HCT116 (cell line): ENCODE results near the gene MATR3. TPM values are rescaled to one million over a fixed set of nuclear protein-coding genes. Genes with fewer than 3 reads are reported as not detected.

Source experiments
- ATAC-seq: fragments of 200-7000 bp; cut with Tn5 transposase; 2 replicates; pipeline ENCODE4 v1.9.1; 2020; ENCODE audit warnings: mild to moderate bottlenecking, moderate library complexity
- BruUV-seq: library from RNA; stranded (reverse); fragments of 400-500 nt; replicated peaks from 2 replicates; lab custom pipeline; 2021; lab: Mats Ljungman, UMichigan
- CTCF ChIA-PET: fragments of 300-600 bp; sonication (Branson Sonifier 250); formaldehyde crosslinking; loops from one replicate; lab custom pipeline; 2021; ENCODE audit warnings: antibody characterized with exemption; lab: Charles Lee
- POLR2A ChIA-PET: fragments of 300-600, 350-600 bp; sonication (Branson Sonifier 250); formaldehyde crosslinking; loops from one replicate; lab custom pipeline; 2021; ENCODE audit warnings: antibody characterized with exemption; lab: Charles Lee
- RAD21 ChIA-PET, 2 experiments: fragments of 300-600 bp; sonication (Branson Sonifier 250); formaldehyde crosslinking; loops; one replicate each; lab custom pipeline; 2023; ENCODE audit warnings: low total read pairs in 2 of 2; ENCODE audit not compliant: uncharacterized antibody in 2 of 2, unreplicated experiment in 2 of 2, low non-redundant PET in 1 of 2; lab: Charles Lee
- DNase-seq: peaks from one replicate; pipeline ENCODE4 v3.0.0-alpha.2; 2010; ENCODE audit warnings: low read depth, low spot score
- H2AFZ ChIP-seq: fragments of 200-600 bp; shearing (Covaris generic), sonication (generic); 2 replicates; pipeline ENCODE4 v1.6.1; 2017; ENCODE audit warnings: low read depth, mixed run types, mixed read lengths, antibody characterized with exemption, low read length; ENCODE audit not compliant: poor library complexity, severe bottlenecking
- H3K27ac ChIP-seq: 2 replicates; pipeline ENCODE4 v1.5.1; 2012; ENCODE audit warnings: low read depth, low read length
- H3K27me3 ChIP-seq: fragments of 200-600 bp; sonication (generic); 2 replicates; pipeline ENCODE4 v1.6.1; 2016; ENCODE audit warnings: mixed run types, low read length, mixed read lengths; ENCODE audit not compliant: insufficient read depth
- H3K36me3 ChIP-seq, 2 experiments: fragments of 200-500 bp in 1 of 2; fragments of 200-600 bp in 1 of 2; sonication (Bioruptor generic) in 1 of 2; sonication (generic) in 1 of 2; 2 replicates each; pipeline versions ENCODE4 v1.5.1 to v1.6.1; 2014 to 2016; ENCODE audit warnings: low read length in 2 of 2, inconsistent platforms in 1 of 2, mixed read lengths in 1 of 2, mixed run types in 1 of 2; ENCODE audit not compliant: insufficient read depth in 2 of 2, control insufficient read depth in 1 of 2
- H3K4me1 ChIP-seq, 2 experiments: fragments of 200-600 bp in 1 of 2; sonication (generic) in 1 of 2; 2 replicates each; pipeline versions ENCODE4 v1.5.1 to v1.6.1; 2012 to 2017; ENCODE audit warnings: low read length in 2 of 2, inconsistent platforms in 1 of 2, mild to moderate bottlenecking in 1 of 2, mixed read lengths in 1 of 2, mixed run types in 1 of 2, moderate library complexity in 1 of 2; ENCODE audit not compliant: insufficient read depth in 2 of 2, control insufficient read depth in 1 of 2
- H3K4me2 ChIP-seq: fragments of 200-600 bp; sonication (generic); 2 replicates; pipeline ENCODE4 v1.6.1; 2017; ENCODE audit warnings: mixed run types, low read length, mixed read lengths
- H3K4me3 ChIP-seq, 2 experiments: fragments of 200-600 bp in 1 of 2; sonication (generic) in 1 of 2; replicated peaks in 1 of 2; 2 replicates each; pipeline ENCODE4 v1.5.1; 2011 to 2016; ENCODE audit warnings: low read length in 2 of 2, control low read depth in 1 of 2, low read depth in 1 of 2, mild to moderate bottlenecking in 1 of 2, mixed read lengths in 1 of 2, mixed run types in 1 of 2
- H3K79me2 ChIP-seq: fragments of 200-600 bp; sonication (generic); 2 replicates; pipeline ENCODE4 v1.6.1; 2017; ENCODE audit warnings: mild to moderate bottlenecking, mixed run types, low read length, moderate library complexity, mixed read lengths; ENCODE audit not compliant: insufficient read depth
- H3K9ac ChIP-seq: fragments of 200-600 bp; sonication (generic); 2 replicates; pipeline ENCODE4 v1.6.1; 2016; ENCODE audit warnings: low read length, mixed read lengths
- H3K9me2 ChIP-seq: fragments of 200-600 bp; sonication (generic), shearing (Covaris generic); 2 replicates; pipeline ENCODE4 v1.6.1; 2017; ENCODE audit warnings: mixed run types, mild to moderate bottlenecking, moderate library complexity; ENCODE audit not compliant: insufficient read depth
- H3K9me3 ChIP-seq, 2 experiments: fragments of 200-500 bp in 1 of 2; fragments of 200-600 bp in 1 of 2; sonication (Bioruptor generic) in 1 of 2; sonication (generic) in 1 of 2; 2 replicates each; pipeline ENCODE4 v1.6.1; 2014 to 2017; ENCODE audit warnings: low read length in 2 of 2, mixed read lengths in 2 of 2, inconsistent platforms in 1 of 2, low read depth in 1 of 2, mild to moderate bottlenecking in 1 of 2, mixed run types in 1 of 2, moderate library complexity in 1 of 2; ENCODE audit not compliant: control insufficient read depth in 1 of 2, insufficient read depth in 1 of 2
- H4K20me1 ChIP-seq: fragments of 200-600 bp; sonication (generic), shearing (Covaris generic); 2 replicates; pipeline ENCODE4 v1.6.1; 2017; ENCODE audit warnings: mixed run types, mild to moderate bottlenecking, moderate library complexity; ENCODE audit not compliant: insufficient read depth
- ATF3 ChIP-seq: IDR thresholded peaks from 2 replicates; pipeline ENCODE4 v1.6.1; 2012
- CBX3 ChIP-seq: IDR thresholded peaks from 2 replicates; pipeline ENCODE4 v1.6.1; 2012; ENCODE audit warnings: low read depth
- CEBPB ChIP-seq: IDR thresholded peaks from 2 replicates; pipeline ENCODE4 v1.6.1; 2012; ENCODE audit warnings: low read depth
- EGR1 ChIP-seq: IDR thresholded peaks from 2 replicates; pipeline ENCODE4 v1.6.1; 2012; ENCODE audit warnings: low read depth
- EZH2 ChIP-seq: fragments of 200-600 bp; sonication (generic); IDR thresholded peaks from 2 replicates; pipeline ENCODE4 v1.6.1; 2017; ENCODE audit warnings: antibody characterized with exemption, mixed run types
- EZH2phosphoT487 ChIP-seq: fragments of 200-600 bp; IDR thresholded peaks from 2 replicates; pipeline ENCODE4 v1.6.1; 2018; ENCODE audit warnings: antibody characterized with exemption, borderline replicate concordance
- FOSL1 ChIP-seq: IDR thresholded peaks from 2 replicates; pipeline ENCODE4 v1.6.1; 2012; ENCODE audit warnings: low read depth
- JUND ChIP-seq: IDR thresholded peaks from 2 replicates; pipeline ENCODE4 v1.6.1; 2012
- POLR2A ChIP-seq: IDR thresholded peaks from 2 replicates; pipeline ENCODE4 v1.7.0; 2011; ENCODE audit warnings: borderline replicate concordance; ENCODE audit not compliant: insufficient read depth, insufficient read length; ENCODE audit errors: extremely low read depth
- POLR2AphosphoS5 ChIP-seq: IDR thresholded peaks from 2 replicates; pipeline ENCODE4 v1.6.1; 2011; ENCODE audit warnings: mild to moderate bottlenecking, low read depth, low read length, moderate library complexity
- RAD21 ChIP-seq: IDR thresholded peaks from 2 replicates; pipeline ENCODE4 v1.6.1; 2012; ENCODE audit warnings: low read depth, mild to moderate bottlenecking
- SIN3A ChIP-seq: IDR thresholded peaks from 2 replicates; pipeline ENCODE4 v1.6.1; 2012; ENCODE audit warnings: low read depth
- SP1 ChIP-seq: IDR thresholded peaks from 2 replicates; pipeline ENCODE4 v1.6.1; 2012; ENCODE audit warnings: low read depth
- SRF ChIP-seq: IDR thresholded peaks from 2 replicates; pipeline ENCODE4 v1.6.1; 2012; ENCODE audit warnings: low read depth
- YY1 ChIP-seq: IDR thresholded peaks from 2 replicates; pipeline ENCODE4 v1.6.1; 2011; ENCODE audit warnings: low read length, low read depth, moderate library complexity, mild to moderate bottlenecking; ENCODE audit not compliant: insufficient replicate concordance; ENCODE audit errors: extremely low read depth
- ZFX ChIP-seq: fragments of 450-650 bp; IDR thresholded peaks from 2 replicates; pipeline ENCODE4 v1.6.1; 2017
- ZNF274 ChIP-seq: fragments of 200-500 bp; sonication (Bioruptor generic); IDR thresholded peaks from 2 replicates; pipeline ENCODE4 v1.6.1; 2014; ENCODE audit warnings: mild to moderate bottlenecking, low read depth, low read length, inconsistent platforms
- intact Hi-C: fragments of 100-400 bp; cut with micrococcal nuclease; formaldehyde crosslinking; loops from 2 replicates; pipeline ENCODE4 v1.10.0; 2022
- total RNA-seq: library from RNA; stranded (reverse); gene quantifications from one replicate; pipeline ENCODE4 v1.2.1, GENCODE V29; 2021; ENCODE audit not compliant: unreplicated experiment
- TF ChIP-seq, protein P1 (sequence below): IDR thresholded peaks from 2 replicates; pipeline ENCODE4 v1.6.1; 2012
- TF ChIP-seq, protein P2 (sequence below): IDR thresholded peaks from 2 replicates; pipeline ENCODE4 v1.6.1; 2012; ENCODE audit warnings: low read depth
- TF ChIP-seq, protein P3 (sequence below), 3 experiments: fragments of 200-600 bp in 1 of 3; sonication (generic) in 1 of 3; IDR thresholded peaks in 2 of 3; conservative IDR thresholded peaks in 1 of 3; 2 replicates each; pipeline ENCODE4 v1.5.1; 2012 to 2017; ENCODE audit warnings: low read depth in 2 of 3, low read length in 2 of 3, antibody characterized with exemption in 1 of 3, borderline replicate concordance in 1 of 3, control low read depth in 1 of 3, mild to moderate bottlenecking in 1 of 3, mixed read lengths in 1 of 3, mixed run types in 1 of 3, moderate library complexity in 1 of 3; ENCODE audit not compliant: insufficient read depth in 1 of 3

Gene MATR3
- total RNA-seq, 1 experiment from 2014 or later: 123 TPM

DNA sequence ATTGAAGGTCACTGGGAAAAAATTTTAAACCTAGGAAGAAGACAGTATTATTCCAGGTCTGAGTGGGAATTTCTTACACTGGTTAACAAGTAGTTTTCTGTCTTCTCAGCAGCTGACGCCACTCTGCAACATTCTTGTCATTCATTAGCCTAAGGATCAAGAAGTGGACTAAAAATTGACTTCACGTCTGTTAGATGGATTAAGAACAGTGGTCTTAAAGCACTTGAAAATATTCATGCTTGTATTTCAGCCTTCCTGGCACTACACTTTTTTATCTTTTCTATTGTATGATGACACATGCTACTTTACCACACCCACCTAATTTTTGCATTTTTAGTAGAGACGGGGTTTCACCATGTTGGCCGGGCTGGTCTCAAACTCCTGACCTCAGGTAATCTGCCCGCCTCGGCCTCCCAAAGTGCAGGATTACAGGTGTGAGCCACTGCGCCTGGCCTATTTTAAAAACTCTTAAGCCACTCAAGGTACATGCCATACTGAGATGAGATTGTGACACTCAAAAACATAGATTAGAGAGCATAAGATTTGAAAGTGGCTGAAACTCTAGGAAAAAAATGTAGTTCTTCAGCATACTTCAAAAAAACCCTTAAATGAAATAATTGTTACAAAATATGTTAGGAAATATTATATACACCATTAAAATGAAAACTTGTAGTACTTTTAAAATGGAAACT, 8.4 kb downstream of the MATR3 start:
- no peak for ATAC-seq
- no peak overlapping the region for H3K4me3 ChIP-seq
- no peak overlapping the region for H3K4me2 ChIP-seq
- CTCF ChIA-PET: no interaction called here
- TF ChIP-seq FOSL1: no peak
- no peak for TF ChIP-seq POLR2A
- TF ChIP-seq ZFX: no peak
- TF ChIP-seq, protein P1, sequence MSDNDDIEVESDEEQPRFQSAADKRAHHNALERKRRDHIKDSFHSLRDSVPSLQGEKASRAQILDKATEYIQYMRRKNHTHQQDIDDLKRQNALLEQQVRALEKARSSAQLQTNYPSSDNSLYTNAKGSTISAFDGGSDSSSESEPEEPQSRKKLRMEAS: no peak
- TF ChIP-seq, protein P2, sequence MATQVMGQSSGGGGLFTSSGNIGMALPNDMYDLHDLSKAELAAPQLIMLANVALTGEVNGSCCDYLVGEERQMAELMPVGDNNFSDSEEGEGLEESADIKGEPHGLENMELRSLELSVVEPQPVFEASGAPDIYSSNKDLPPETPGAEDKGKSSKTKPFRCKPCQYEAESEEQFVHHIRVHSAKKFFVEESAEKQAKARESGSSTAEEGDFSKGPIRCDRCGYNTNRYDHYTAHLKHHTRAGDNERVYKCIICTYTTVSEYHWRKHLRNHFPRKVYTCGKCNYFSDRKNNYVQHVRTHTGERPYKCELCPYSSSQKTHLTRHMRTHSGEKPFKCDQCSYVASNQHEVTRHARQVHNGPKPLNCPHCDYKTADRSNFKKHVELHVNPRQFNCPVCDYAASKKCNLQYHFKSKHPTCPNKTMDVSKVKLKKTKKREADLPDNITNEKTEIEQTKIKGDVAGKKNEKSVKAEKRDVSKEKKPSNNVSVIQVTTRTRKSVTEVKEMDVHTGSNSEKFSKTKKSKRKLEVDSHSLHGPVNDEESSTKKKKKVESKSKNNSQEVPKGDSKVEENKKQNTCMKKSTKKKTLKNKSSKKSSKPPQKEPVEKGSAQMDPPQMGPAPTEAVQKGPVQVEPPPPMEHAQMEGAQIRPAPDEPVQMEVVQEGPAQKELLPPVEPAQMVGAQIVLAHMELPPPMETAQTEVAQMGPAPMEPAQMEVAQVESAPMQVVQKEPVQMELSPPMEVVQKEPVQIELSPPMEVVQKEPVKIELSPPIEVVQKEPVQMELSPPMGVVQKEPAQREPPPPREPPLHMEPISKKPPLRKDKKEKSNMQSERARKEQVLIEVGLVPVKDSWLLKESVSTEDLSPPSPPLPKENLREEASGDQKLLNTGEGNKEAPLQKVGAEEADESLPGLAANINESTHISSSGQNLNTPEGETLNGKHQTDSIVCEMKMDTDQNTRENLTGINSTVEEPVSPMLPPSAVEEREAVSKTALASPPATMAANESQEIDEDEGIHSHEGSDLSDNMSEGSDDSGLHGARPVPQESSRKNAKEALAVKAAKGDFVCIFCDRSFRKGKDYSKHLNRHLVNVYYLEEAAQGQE: no peak
- no peak for TF ChIP-seq EZH2phosphoT487
- no peak for TF ChIP-seq EZH2
- TF ChIP-seq, protein P3, sequence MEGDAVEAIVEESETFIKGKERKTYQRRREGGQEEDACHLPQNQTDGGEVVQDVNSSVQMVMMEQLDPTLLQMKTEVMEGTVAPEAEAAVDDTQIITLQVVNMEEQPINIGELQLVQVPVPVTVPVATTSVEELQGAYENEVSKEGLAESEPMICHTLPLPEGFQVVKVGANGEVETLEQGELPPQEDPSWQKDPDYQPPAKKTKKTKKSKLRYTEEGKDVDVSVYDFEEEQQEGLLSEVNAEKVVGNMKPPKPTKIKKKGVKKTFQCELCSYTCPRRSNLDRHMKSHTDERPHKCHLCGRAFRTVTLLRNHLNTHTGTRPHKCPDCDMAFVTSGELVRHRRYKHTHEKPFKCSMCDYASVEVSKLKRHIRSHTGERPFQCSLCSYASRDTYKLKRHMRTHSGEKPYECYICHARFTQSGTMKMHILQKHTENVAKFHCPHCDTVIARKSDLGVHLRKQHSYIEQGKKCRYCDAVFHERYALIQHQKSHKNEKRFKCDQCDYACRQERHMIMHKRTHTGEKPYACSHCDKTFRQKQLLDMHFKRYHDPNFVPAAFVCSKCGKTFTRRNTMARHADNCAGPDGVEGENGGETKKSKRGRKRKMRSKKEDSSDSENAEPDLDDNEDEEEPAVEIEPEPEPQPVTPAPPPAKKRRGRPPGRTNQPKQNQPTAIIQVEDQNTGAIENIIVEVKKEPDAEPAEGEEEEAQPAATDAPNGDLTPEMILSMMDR (IDR thresholded peaks at IDR 0.05 in 2 of 3, conservative IDR thresholded peaks at IDR 0.05 in 1 of 3; ENCODE audit: borderline replicate concordance in 1 of 3, insufficient read depth in 1 of 3, low read depth in 2 of 3, low read length in 2 of 3): no peak
- TF ChIP-seq SIN3A: no peak
- no peak for TF ChIP-seq YY1
- no peak for TF ChIP-seq ATF3
- TF ChIP-seq CEBPB: no peak
- no peak for TF ChIP-seq POLR2AphosphoS5
- TF ChIP-seq CBX3: no peak
- no peak for TF ChIP-seq JUND
- no peak for TF ChIP-seq EGR1
- no peak for TF ChIP-seq SRF
- no peak for TF ChIP-seq RAD21
- TF ChIP-seq ZNF274: no peak
- no peak for TF ChIP-seq SP1
- TF ChIP-seq, all 23 proteins: peak for 0
- Histone ChIP-seq H3K27me3 (no peaks in the 10 kb centered on the region), H3K9me2 (no peaks in the 10 kb centered on the region), H2AFZ (no peak overlapping the region), H3K9me3 (no peaks in the 10 kb centered on the region), H3K4me1 (peaks cover 5 to 52% of the 10 kb centered on the region in 2 experiments), H3K27ac (no peak overlapping the region), H4K20me1 (peaks cover 86% of the 10 kb centered on the region), H3K36me3 (0 out of 4 replicates have a peak, but pooled peaks cover 0 to 8% of the 10 kb centered on the region in 2 experiments), H3K9ac (no peak overlapping the region), H3K79me2 (peaks cover 100% of the 10 kb centered on the region)
- no TSS peak for BruUV-seq
- no peak for DNase-seq
- POLR2A ChIA-PET: no interaction called here
- RAD21 ChIA-PET: no interaction called here
- intact Hi-C loops: no loop called here
